Tibial nerve (tissue), 4 donors: ENCODE results near the gene TRAP1.

Source experiments
- CTCF ChIP-seq, 5 experiments: fragments of 200-600 bp in 3 of 5; fragments of 450-650 bp in 2 of 5; sonication (generic) in 3 of 5; IDR thresholded peaks; one replicate each; pipeline ENCODE4 v1.5.1; 2016 to 2019; ENCODE audit warnings: antibody characterized with exemption in 5 of 5, mild to moderate bottlenecking in 3 of 5, moderate library complexity in 2 of 5
- EP300 ChIP-seq, 2 donors: sonication (generic); formaldehyde crosslinking; IDR thresholded peaks; one replicate each; pipeline ENCODE4 v1.6.1; 2017; ENCODE audit warnings: antibody characterized with exemption in 2 of 2, mild to moderate bottlenecking in 1 of 2
- POLR2A ChIP-seq, 2 donors: fragments of 450-650 bp; IDR thresholded peaks; one replicate each; pipeline ENCODE4 v1.6.1; 2017; ENCODE audit warnings: antibody characterized with exemption in 2 of 2, mild to moderate bottlenecking in 2 of 2, moderate library complexity in 2 of 2

GRCh38 chr16:3740934-3741333 lies 23.6 kb upstream of the TRAP1 start:
- TF ChIP-seq CTCF (IDR thresholded peaks at IDR 0.05) (no peak), POLR2A (IDR thresholded peaks at IDR 0.05) (no peak), EP300 (IDR thresholded peaks at IDR 0.05) (no peak)
